GM12892 (cell line): Measurements from ENCODE around the gene HK1.

Experiments used
- DNase-seq: peaks from one replicate; pipeline ENCODE4 v3.0.0; 2011; ENCODE audit not compliant: insufficient read length
- FAIRE-seq: peaks from 2 replicates; lab custom pipeline; 2011; peaks lifted over from hg19 to GRCh38; lab: Jason Lieb, UNC
- POLR2A ChIP-seq: IDR thresholded peaks from 2 replicates; pipeline ENCODE4 v1.6.1; 2011; ENCODE audit warnings: low read depth, low read length, control low read depth
- POLR2AphosphoS5 ChIP-seq: IDR thresholded peaks from 2 replicates; pipeline ENCODE4 v1.6.1; 2011; ENCODE audit warnings: low read depth, low read length, control low read depth
- TAF1 ChIP-seq: IDR thresholded peaks from 2 replicates; pipeline ENCODE4 v1.6.1; 2011; ENCODE audit warnings: low read depth, mild to moderate bottlenecking, control low read depth, low read length, borderline replicate concordance

Gene HK1

DNA sequence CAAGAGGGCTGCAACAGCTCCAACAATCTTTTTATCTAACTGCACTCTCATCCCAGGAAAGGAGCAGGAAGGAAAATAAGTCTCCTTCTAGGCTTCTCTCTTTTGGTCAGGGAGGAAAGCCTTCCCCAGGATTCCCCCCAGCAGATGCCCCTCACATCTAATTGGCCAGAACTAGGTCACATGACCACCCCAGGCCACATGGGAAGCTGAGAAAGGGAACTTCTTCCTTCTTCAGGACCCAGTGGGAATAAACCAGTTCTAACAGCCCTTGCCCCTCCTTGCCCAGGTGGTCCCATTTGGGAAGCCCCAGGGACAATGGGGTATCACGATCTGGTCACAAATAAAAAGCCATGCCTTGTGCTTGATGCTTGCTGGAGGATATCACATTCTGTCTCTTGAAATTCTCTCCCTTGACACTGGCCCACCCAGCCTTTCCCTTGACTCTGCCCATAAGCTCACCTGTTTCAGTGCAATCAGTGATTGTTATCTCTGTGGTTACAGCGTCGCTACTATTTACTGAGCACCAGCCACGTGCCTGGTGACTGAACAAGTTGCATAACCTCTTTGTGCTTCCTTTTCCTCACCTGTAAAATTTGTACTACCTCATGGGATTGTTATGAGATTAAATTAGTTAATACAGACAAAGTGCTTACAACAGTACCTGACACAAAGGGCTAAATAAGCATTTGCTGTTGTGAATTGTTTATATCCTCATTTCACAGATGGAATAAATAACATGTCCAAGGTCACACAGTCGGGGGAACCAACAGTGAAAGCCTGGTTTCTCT lies 147.4 kb downstream of the HK1 start:
- no peak for FAIRE-seq
- no peak for TF ChIP-seq POLR2A
- no peak for TF ChIP-seq POLR2AphosphoS5
- no peak for TF ChIP-seq TAF1

DNA sequence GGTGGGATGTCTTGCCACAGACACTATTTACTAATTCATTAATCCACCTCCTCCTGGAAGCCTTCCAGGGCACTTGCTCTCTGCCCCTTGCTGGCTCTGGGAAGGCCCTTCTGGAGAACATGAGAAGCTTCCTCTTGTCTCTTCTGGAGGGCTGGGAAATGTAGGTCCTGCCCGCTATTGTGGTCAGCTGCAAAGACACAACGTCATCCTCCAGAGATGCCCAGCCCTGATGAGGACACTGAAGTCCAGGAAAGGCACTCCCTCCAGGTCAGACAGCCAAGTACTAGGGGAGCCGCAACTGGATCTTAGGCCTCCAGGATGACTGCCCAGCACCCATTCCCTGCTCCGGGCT lies 148.1 kb downstream of the HK1 start:
- DNase-seq (no peak), FAIRE-seq (no peak)
- TF ChIP-seq POLR2AphosphoS5 = no peak
- no peak for TF ChIP-seq TAF1
- TF ChIP-seq POLR2A = no peak

More for the DNA sequence above, 147.4 kb downstream of the HK1 start:
- DNase-seq = no peak

DNA sequence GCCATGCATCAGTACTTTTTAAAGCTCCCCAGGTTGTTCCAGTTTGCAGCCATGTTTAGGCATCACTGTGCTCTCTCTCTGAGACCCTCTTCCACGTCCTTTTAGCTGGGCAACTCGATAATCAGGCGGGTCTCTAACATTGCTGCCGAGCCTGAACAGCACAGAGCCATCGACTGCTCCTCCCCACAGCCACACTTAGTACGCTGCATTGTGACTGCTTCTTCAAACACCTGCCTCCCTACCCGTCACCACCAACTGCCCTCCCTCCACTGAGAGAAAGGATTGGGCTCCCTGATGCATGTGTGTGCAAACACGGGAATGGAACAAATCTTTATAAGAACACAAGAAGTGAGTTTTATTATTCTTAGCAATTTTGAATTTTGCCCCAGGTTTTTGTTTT lies 149.9 kb downstream of the HK1 start:
- no peak for DNase-seq
- no peak for FAIRE-seq
- no peak for TF ChIP-seq POLR2AphosphoS5
- no peak for TF ChIP-seq POLR2A
- TF ChIP-seq TAF1 = no peak

DNA sequence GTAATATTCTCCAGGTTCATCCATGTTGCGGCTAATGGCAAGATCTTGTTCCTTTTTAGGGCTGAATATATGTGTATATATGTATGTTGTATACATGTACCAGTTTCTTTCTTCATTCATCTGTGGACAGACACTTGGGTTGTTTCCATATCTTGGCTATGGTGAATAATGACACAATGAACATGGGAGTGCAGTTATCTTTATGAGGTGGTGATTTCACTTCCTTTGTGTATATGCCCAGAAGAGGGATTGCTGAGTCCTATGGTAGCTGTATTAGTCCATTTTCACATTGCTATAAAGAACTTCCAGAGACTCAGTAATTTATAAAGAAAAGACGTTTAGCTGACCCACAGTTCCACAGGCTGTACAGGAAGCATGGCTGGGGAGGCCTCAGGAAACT lies 155.9 kb downstream of the HK1 start:
- TF ChIP-seq TAF1 (no peak), POLR2AphosphoS5 (no peak), POLR2A (no peak)
- DNase-seq (no peak), FAIRE-seq (no peak)

DNA sequence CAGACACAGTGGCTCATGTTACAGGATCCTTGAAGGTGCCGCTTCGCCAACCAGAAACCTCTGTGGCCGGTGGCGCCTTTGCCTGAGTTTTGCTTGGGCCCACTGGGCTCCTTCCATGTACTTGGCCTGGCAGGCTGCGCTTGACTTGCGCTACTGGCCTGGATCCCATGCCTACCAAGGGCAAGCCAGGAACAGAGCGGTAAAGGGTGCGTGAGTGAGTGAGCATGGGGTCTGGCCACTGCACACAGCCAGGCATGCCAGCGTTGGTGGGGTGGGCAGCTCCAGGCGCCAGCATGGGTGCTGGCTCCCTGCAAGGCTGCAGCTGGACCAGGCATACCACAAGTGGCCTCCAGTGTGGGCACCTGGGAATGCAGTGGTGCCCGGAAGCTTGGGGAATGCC lies 156.6 kb downstream of the HK1 start:
- FAIRE-seq (no peak), DNase-seq (no peak)
- TF ChIP-seq POLR2AphosphoS5 (no peak), POLR2A (no peak), TAF1 (no peak)

DNA sequence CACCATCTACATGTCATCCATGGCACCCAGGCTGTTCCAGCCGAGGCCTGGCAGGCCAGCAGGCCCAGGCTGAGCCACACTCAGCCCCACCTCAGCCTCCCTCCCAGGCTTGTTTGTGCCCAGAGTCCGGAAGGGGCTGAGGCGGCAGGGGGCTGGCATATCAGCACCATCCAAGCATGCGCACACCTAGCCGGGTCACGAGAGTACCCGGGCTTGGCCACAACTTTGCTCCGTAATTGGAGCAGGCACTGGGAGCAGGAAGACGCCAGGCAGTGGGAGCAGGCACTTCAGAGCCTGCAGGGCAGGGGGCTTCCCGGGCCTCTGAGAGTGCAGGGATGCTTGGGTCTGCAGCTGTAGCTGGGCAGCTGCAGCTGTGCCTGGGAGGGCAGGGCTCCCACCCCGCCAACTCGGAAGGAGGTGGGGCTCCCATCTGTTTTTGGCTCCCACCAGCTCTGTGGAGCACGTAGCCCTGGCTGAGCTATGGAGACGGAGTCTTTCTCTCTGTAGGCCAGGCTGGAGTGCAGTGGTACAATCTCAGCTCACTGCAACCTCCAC lies 157.7 kb downstream of the HK1 start:
- FAIRE-seq (no peak), DNase-seq (no peak)

DNA sequence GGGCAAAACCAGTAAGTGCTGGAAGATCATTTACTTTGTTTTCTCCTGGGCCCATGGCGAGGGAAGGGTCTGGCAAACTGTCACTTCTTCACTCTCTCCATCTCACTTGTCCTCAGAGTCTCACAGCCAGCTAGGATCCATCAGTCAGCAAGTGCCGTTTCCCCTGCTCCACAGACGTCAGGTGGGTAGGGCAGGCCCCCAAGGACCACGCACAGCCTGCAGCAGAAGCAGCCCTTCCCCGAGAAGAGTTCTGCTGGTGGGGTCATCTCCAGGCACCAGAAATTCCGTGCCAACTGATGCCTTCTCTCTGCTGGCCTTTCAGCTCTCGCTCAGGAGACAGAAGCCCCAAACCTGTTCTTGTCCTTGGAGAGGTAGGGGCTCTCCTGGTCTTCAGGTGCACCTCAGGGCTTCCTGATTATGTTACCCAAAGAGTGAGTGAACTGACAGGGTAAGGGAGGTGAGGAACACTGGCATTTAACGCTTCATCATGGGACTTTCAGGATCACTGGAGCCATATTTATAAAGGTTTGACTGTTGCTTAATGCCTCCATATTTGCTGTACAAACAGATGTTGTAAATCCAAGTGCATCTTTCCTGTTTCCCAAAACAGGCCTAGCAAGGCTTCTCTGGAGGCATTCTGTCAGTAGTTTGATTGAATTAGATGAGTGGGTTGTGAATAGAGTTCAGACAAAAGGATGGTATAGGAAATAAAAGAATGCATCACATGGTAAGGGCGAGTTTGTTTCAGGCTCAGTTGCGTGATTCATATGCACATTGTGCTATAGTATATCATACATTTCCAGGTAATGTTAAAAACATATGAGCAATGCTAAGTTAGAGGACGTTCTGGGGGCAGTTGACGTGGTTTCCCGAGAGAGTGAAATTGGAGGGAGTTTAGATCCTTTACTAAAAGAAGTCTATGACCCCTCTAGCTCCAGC lies 159.3 kb downstream of the HK1 start:
- TF ChIP-seq POLR2A (no peak), TAF1 (no peak), POLR2AphosphoS5 (no peak)
- FAIRE-seq (no peak), DNase-seq (no peak)

More for the DNA sequence above, 157.7 kb downstream of the HK1 start:
- no peak for TF ChIP-seq POLR2AphosphoS5
- no peak for TF ChIP-seq TAF1
- TF ChIP-seq POLR2A = no peak

DNA sequence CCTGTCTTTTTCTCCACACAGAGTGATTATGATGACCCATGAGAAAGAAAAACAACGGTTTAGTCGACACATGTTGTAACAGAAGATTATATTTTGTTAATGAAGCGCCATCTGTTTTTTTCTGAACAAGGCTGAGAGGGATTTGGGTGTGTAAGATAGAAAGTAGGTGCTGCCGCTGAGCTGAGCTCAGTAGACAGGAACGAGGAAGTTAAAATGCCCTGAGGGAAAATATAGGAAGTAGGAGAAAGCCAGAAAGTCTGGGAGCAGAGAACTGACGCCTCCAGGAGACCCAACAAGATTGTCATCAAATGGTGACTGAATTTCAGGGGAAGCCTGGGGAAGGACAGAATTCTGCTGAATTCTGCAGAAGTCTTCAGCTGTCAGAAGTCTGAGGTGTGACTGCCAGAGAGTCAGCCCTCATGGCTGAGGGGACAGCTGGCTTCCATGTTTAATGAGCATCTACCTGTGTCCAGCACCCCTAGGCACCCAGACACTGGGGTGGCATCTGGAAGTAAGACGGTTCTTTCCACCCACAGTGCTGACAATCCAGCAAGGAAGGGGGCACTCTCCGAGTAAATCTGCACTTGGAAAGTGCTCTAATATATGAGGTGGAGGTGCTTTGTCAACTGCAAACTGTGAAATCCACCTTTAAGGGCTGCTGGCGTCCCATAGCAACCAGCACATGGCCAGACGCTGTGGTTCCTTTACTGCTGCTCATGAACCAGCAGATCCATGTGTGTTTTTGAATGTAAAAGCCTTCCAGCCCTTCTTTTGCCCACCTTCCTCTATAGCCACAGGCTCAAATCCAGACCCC lies 160.4 kb downstream of the HK1 start:
- no peak for DNase-seq
- TF ChIP-seq POLR2A = no peak
- no peak for TF ChIP-seq TAF1
- TF ChIP-seq POLR2AphosphoS5 = no peak
- no peak for FAIRE-seq

DNA sequence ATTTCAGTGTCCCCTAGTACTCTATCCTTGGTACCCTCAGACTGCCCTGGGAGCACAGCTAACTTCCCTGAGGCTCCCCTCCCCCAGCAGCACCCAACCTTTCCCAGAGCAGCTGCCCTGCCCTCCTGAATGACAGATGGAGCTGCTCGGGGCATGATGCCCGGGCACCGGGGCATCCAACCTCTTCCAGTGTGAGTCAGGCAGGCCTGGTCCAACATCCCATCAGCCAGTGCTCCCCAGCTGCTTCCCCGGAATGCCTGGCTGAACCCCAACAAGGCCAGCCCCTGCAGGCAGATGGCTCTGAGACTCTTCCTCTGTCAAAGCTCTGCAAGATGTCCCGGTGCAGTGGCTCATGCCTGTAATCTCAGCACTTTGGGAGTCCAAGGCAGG lies 161.0 kb downstream of the HK1 start:
- FAIRE-seq (no peak), DNase-seq (no peak)
- TF ChIP-seq POLR2AphosphoS5 (no peak), TAF1 (no peak), POLR2A (no peak)

DNA sequence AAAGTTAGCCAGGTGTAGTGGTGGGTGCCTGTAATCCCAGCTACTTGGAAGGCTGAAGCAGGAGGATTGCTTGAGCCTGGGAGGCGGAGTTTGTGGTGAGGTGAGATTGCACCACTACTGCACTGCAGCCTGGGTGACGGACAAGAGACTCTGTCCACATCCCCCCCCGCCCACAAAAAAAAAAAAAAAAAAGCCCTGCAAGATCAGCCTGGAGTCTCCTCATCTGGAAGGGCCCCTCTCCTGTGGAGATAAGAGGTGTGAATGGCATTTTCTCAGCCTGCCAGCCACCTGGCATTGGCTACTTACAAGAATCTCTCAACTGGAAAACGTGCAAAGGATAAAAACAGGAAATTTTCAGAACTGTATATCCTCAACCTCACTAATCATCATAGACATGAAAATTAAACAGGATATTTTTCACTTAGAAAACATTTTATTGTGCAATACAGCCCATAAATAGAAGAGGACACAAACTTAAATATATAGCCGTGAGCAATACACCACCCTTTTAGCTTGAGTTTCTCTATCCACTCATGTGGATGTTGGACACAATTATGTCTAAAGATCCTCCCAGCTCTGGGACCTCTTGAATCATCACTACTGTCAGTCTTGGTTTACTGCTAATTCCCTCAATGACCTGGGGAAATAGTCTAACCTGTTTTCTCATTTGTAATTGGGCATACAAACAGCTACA lies 161.7 kb downstream of the HK1 start:
- FAIRE-seq (no peak), DNase-seq (no peak)
- TF ChIP-seq POLR2A (no peak), TAF1 (no peak)
